ENCODE measurements around the gene ATP2B2.

DNA sequence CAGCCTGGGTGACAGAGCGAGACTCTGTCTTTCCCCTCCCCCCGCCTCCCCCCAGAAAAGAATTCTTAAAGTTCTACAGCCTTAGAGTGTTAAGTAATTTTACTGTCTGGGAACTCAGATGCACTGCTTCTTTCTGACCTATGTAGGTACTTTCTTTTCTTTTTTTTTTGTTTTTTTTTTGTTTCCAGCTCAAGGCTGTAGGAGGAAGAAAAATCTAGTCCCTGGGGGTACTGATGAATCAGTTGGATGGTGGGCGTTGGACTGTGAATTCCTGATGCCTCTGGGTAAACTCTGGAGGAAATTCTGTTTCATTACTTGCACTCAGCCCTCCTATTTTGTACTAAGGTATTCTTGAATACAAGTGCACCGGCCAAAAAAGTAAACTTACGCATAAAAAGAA lies 223.4 kb downstream of the ATP2B2 start:
- TF ChIP-seq POLR2A (IDR thresholded peaks at IDR 0.05): no peak
- no peak for TF ChIP-seq EP300 (IDR thresholded peaks at IDR 0.05; ENCODE audit: low read depth)
- no peak for TF ChIP-seq CTCF (IDR thresholded peaks at IDR 0.05)
- TF ChIP-seq POLR2AphosphoS5 (IDR thresholded peaks at IDR 0.05): no peak

All from transverse colon (tissue), 4 donors.